Esophagus muscularis mucosa (tissue), 4 donors: ENCODE data around the gene TRIM40. TPM values are rescaled to one million over a fixed set of nuclear protein-coding genes. Genes with fewer than 3 reads are reported as not detected.
A peak's percentile ranks its signal among the peaks of the same experiment; 100 is the strongest.

ENCODE experiments used
- DNase-seq: peaks from one replicate; pipeline ENCODE4 v3.0.0-alpha.2; 2017; ENCODE audit errors: extremely low spot score
- H3K27ac ChIP-seq, 4 donors: fragments of 200-600 bp; sonication (generic); replicated peaks in 1 of 4; 1 replicate in 3 of 4; 2 replicates in 1 of 4; pipeline ENCODE4 v1.5.1; 2016 to 2019; ENCODE audit warnings: mild to moderate bottlenecking in 1 of 4
- H3K27me3 ChIP-seq, 4 donors: fragments of 200-600 bp; sonication (generic); one replicate each; pipeline versions ENCODE4 v1.5.1 to v1.6.0; 2016 to 2019
- H3K36me3 ChIP-seq, 4 donors: fragments of 200-600 bp; sonication (generic); one replicate each; pipeline ENCODE4 v1.5.1; 2016 to 2019
- H3K4me1 ChIP-seq, 4 donors: fragments of 200-600 bp; sonication (generic); one replicate each; pipeline ENCODE4 v1.5.1; 2016 to 2019
- H3K4me3 ChIP-seq, 4 donors: fragments of 200-600 bp; sonication (generic); 1 replicate in 2 of 4; 2 replicates in 2 of 4; pipeline ENCODE4 v1.5.1; 2016 to 2019; ENCODE audit warnings: mild to moderate bottlenecking in 4 of 4, moderate library complexity in 1 of 4
- H3K9me3 ChIP-seq, 4 donors: fragments of 200-600 bp; sonication (generic); 1 replicate in 3 of 4; 2 replicates in 1 of 4; pipeline ENCODE4 v1.5.1; 2016 to 2019
- EP300 ChIP-seq: sonication (generic); formaldehyde crosslinking; IDR thresholded peaks from one replicate; pipeline ENCODE4 v1.6.1; 2017; ENCODE audit warnings: antibody characterized with exemption
- POLR2A ChIP-seq: fragments of 450-650 bp; IDR thresholded peaks from one replicate; pipeline ENCODE4 v1.6.1; 2017; ENCODE audit warnings: antibody characterized with exemption, moderate library complexity, mild to moderate bottlenecking, low read depth
- POLR2AphosphoS5 ChIP-seq, 2 donors: sonication (generic); formaldehyde crosslinking; IDR thresholded peaks; one replicate each; pipeline ENCODE4 v1.6.1; 2017; ENCODE audit warnings: antibody characterized with exemption in 2 of 2
- WGBS: methylation state at CpG from one replicate; pipeline ENCODE4 v1.1.5; 2018; 5-methylcytosine and 5-hydroxymethylcytosine counted together
- intact Hi-C: fragments of 100-400 bp; cut with DNase I; formaldehyde crosslinking; loops from one replicate; pipeline ENCODE4 v1.15.1; 2023
- total RNA-seq, 4 donors: library from RNA; depleted of rRNA; stranded (reverse); fragments of >200 nt; gene quantifications; one replicate each; pipeline versions ENCODE4 v1.1.0 to v1.2.1, GENCODE V29; 2016
- TF ChIP-seq, protein P1 (sequence below), 3 experiments: fragments of 200-600 bp in 2 of 3; fragments of 450-650 bp in 1 of 3; sonication (generic) in 2 of 3; IDR thresholded peaks; one replicate each; pipeline ENCODE4 v1.5.1; 2017 to 2019; ENCODE audit warnings: antibody characterized with exemption in 3 of 3, mild to moderate bottlenecking in 2 of 3, moderate library complexity in 1 of 3

TRIM40 gene
- total RNA-seq, 4 donors from 2014 or later: not detected

DNA sequence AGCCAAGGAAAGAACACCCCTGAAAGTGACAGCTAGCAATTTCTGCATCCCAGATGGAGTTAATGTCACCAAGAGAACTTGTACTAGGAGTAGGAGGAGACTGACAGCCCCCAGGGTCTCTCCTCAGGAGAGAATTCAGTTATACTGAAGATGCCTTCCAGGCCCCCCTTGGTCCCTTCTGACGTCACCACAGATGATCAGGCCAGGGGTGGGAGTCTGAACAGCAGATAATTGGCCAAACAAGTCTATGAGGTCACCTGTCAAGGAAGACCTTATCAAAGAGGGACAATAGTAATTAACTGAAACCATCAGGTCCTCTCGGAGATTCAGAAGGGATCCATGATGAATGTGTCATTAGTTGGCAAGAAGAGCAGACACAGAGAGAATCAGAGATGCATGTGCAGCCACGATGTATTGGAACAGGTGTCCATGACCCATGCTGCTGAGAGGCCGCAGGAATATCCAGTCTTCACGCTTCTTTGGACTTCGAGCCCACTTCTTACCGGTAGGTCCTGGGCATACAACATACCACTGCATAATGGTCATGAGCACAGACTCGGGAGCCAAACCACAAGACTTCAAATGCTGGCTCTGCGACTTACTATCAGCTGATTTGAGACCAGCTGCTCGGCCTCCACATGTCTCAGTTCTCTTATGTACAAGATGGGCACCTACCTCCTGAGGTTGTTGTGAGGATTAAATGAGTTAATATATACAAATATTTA is 14.9 kb downstream of the TRIM40 start:
- whole genome bisulfite sequencing: 89% methylated on average over 10 of the region's 10 CpGs
- intact Hi-C loops: no loop called here
- no peak overlapping the region for H3K27ac ChIP-seq

DNA sequence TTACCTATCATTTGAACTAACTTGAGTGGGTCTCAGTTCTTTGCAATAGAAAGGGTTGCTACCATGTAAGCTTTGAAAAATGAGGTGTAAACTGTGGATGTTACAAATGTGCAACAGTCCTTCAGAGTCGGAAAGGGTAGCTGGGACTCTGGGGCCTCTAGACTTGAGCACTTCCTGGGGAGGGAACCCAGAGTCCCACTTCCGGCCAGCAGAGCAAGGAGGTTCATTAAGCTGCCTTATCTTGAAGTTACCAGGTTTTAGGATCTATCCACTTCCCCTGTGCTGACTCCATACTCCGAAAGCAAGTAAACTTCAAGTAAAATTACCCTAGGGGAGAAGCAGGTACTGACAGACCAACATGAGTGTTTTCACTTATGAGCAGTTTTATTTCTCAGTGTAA is 15.6 kb downstream of the TRIM40 start:
- Histone ChIP-seq H3K4me1 (peaks cover 6 to 9% (median 6%) of the 10 kb centered on the region in 4 donors), H3K27ac (no peak overlapping the region), H3K27me3 (peaks cover 0 to 41% (median 0%) of the 10 kb centered on the region in 4 donors), H3K36me3 (no peaks in the 10 kb centered on the region), H3K4me3 (no peak overlapping the region), H3K9me3 (no peaks in the 10 kb centered on the region)
- DNase-seq: peak; percentile 55
- WGBS: 69% methylated on average over 3 of the region's 3 CpGs
- TF ChIP-seq, protein P1, sequence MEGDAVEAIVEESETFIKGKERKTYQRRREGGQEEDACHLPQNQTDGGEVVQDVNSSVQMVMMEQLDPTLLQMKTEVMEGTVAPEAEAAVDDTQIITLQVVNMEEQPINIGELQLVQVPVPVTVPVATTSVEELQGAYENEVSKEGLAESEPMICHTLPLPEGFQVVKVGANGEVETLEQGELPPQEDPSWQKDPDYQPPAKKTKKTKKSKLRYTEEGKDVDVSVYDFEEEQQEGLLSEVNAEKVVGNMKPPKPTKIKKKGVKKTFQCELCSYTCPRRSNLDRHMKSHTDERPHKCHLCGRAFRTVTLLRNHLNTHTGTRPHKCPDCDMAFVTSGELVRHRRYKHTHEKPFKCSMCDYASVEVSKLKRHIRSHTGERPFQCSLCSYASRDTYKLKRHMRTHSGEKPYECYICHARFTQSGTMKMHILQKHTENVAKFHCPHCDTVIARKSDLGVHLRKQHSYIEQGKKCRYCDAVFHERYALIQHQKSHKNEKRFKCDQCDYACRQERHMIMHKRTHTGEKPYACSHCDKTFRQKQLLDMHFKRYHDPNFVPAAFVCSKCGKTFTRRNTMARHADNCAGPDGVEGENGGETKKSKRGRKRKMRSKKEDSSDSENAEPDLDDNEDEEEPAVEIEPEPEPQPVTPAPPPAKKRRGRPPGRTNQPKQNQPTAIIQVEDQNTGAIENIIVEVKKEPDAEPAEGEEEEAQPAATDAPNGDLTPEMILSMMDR (IDR thresholded peaks at IDR 0.05): no peak
- TF ChIP-seq EP300 (no peak), POLR2AphosphoS5 (IDR thresholded peaks at IDR 0.05) (no peak), POLR2A (no peak)
- intact Hi-C loops: no loop called here

More for the DNA sequence above, 14.9 kb downstream of the TRIM40 start:
- no peaks in the 10 kb centered on the region for H3K36me3 ChIP-seq
- peak; percentile 53 for DNase-seq
- peaks cover 0 to 42% (median 0%) of the 10 kb centered on the region in 4 donors for H3K27me3 ChIP-seq
- no peaks in the 10 kb centered on the region for H3K9me3 ChIP-seq
- H3K4me1 ChIP-seq: peaks cover 0 to 9% (median 1%) of the 10 kb centered on the region in 4 donors
- H3K4me3 ChIP-seq: no peak overlapping the region
- TF ChIP-seq EP300 (no peak), POLR2AphosphoS5 (IDR thresholded peaks at IDR 0.05) (no peak), POLR2A (no peak)
- TF ChIP-seq, protein P1 (IDR thresholded peaks at IDR 0.05): no peak

- no peak for TF ChIP-seq POLR2A
- no peak for TF ChIP-seq EP300
- TF ChIP-seq, protein P1 (IDR thresholded peaks at IDR 0.05): no peak
- no peak for TF ChIP-seq POLR2AphosphoS5 (IDR thresholded peaks at IDR 0.05)
- DNase-seq: no peak
- Histone ChIP-seq H3K36me3 (no peaks in the 10 kb centered on the region), H3K4me3 (no peak overlapping the region), H3K27me3 (peaks cover 0 to 41% (median 0%) of the 10 kb centered on the region in 4 donors), H3K4me1 (peaks cover 6 to 10% (median 8%) of the 10 kb centered on the region in 4 donors), H3K9me3 (no peaks in the 10 kb centered on the region), H3K27ac (no peak overlapping the region)
- WGBS: 68% methylated on average over 4 of the region's 4 CpGs
- intact Hi-C loops: no loop called here
Measured at GRCh38 chr6:30152016-30152673, 16.2 kb downstream of the TRIM40 start.

- H3K27ac ChIP-seq: no peak overlapping the region
- no peak for TF ChIP-seq POLR2AphosphoS5 (IDR thresholded peaks at IDR 0.05)
- TF ChIP-seq EP300: no peak
- TF ChIP-seq, protein P1 (IDR thresholded peaks at IDR 0.05): no peak
- no peaks in the 10 kb centered on the region for H3K36me3 ChIP-seq
- DNase-seq: peak; percentile 77
- peaks cover 0 to 34% (median 0%) of the 10 kb centered on the region in 4 donors for H3K27me3 ChIP-seq
- 76% methylated on average over 3 of the region's 3 CpGs for WGBS
- H3K4me3 ChIP-seq: no peak overlapping the region
- no peaks in the 10 kb centered on the region for H3K9me3 ChIP-seq
- intact Hi-C loops: no loop called here
- H3K4me1 ChIP-seq: peaks cover 6 to 10% (median 8%) of the 10 kb centered on the region in 4 donors
Measured at GRCh38 chr6:30152910-30153610, 17.1 kb downstream of the TRIM40 start.
